ENCODE measurements around the gene SPINT2. TPM values are rescaled to one million over a fixed set of nuclear protein-coding genes. Genes with fewer than 3 reads are reported as not detected.

The SPINT2 gene
- total and polyA plus RNA-seq, 4 donors, result 7.0 to 43.0 (median 10.7) TPM

DNA sequence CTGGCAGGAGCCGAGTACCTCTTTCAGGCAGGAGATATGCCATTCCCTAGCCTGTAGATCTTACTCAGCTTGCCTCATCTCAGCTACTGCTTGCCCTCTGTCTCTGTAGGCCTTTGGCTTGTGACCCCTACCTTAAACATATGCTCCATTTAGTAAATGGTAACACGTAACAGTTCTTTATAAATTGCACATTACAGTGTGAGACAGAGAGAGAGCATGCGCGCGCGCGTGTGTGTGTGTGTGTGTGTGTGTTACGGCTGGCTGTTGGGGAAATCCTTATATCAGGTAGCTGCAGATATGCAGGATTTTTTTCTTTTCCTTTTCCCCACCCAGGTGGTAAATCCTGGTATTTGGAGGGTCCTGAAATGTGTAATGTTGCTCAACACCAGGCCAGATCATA lies 4.2 kb downstream of the SPINT2 start (continued):
- TF ChIP-seq FOXA2 (IDR thresholded peaks at IDR 0.05), result no peak
- TF ChIP-seq MAX (IDR thresholded peaks at IDR 0.05), result no peak
- no peak for TF ChIP-seq EGR1 (IDR thresholded peaks at IDR 0.05; ENCODE audit: low read depth in 2 of 2)
- no peak for TF ChIP-seq HNF4A (conservative IDR thresholded peaks at IDR 0.05)
- TF ChIP-seq YY1 (IDR thresholded peaks at IDR 0.05), result no peak
- TF ChIP-seq HNF4G (IDR thresholded peaks at IDR 0.05), result no peak
- no peak for TF ChIP-seq SP1 (IDR thresholded peaks at IDR 0.05)

DNA sequence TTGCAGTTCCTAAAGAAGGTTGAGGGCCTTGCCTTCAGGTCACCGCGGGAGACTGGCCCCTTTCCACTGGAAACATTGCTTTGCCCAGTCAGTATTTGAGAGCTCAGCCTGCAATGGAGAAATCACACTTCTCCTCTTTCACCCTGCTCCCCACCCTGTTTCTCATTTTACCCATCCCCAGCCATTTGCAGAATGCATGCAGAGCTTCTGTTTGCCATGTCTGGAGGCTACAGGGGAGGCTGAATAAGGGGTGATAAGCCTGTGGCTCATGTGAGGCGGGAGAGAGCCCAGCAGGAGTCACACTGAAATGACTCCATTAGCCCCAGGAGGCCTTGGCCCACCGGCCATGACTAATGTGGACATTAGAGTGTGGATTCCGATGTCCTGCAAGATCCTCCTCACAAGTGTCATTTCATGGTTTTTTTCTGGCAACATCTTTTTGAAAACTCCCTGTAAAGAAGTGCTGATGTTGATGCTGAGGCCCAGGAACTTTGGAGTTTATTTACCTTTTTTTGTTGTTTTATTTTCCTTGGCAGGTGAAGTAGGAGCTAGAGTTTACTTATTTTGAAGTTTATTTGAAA lies 6.3 kb downstream of the SPINT2 start:
- no peak overlapping the region for H3K4me3 ChIP-seq (ENCODE audit: low read depth in 1 of 3, low read length in 3 of 3)
- H3K9me3 ChIP-seq (ENCODE audit: control insufficient read depth in 4 of 4, low read length in 3 of 4), result no peaks in the 10 kb centered on the region
- H3K27ac ChIP-seq (ENCODE audit: low read depth in 1 of 2, low read length in 2 of 2), result no peak overlapping the region
- H3K9ac ChIP-seq (ENCODE audit: low read depth in 1 of 2, low read length in 2 of 2), result no peak overlapping the region
- H3K4me1 ChIP-seq (ENCODE audit: control insufficient read depth in 4 of 4, insufficient read depth in 4 of 4, low read length in 3 of 4), result peaks cover 0 to 4% (median 1%) of the 10 kb centered on the region in 4 donors
- WGBS, result 89% methylated on average over 5 of the region's 5 CpGs
- DNase-seq (ENCODE audit: low spot score), result no peak
- no peaks in the 10 kb centered on the region for H3K36me3 ChIP-seq (ENCODE audit: control insufficient read depth in 4 of 4, insufficient read depth in 3 of 4, low read depth in 1 of 4, low read length in 3 of 4)
- no peaks in the 10 kb centered on the region for H3K27me3 ChIP-seq (ENCODE audit: control insufficient read depth in 4 of 4, insufficient read depth in 4 of 4, low read length in 3 of 4)
- TF ChIP-seq HNF4A (conservative IDR thresholded peaks at IDR 0.05), result no peak
- TF ChIP-seq NR2F2 (IDR thresholded peaks at IDR 0.05), result no peak
- TF ChIP-seq TAF1 (conservative IDR thresholded peaks at IDR 0.05), result no peak
- TF ChIP-seq, protein P1, sequence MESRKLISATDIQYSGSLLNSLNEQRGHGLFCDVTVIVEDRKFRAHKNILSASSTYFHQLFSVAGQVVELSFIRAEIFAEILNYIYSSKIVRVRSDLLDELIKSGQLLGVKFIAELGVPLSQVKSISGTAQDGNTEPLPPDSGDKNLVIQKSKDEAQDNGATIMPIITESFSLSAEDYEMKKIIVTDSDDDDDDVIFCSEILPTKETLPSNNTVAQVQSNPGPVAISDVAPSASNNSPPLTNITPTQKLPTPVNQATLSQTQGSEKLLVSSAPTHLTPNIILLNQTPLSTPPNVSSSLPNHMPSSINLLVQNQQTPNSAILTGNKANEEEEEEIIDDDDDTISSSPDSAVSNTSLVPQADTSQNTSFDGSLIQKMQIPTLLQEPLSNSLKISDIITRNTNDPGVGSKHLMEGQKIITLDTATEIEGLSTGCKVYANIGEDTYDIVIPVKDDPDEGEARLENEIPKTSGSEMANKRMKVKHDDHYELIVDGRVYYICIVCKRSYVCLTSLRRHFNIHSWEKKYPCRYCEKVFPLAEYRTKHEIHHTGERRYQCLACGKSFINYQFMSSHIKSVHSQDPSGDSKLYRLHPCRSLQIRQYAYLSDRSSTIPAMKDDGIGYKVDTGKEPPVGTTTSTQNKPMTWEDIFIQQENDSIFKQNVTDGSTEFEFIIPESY (IDR thresholded peaks at IDR 0.05), result no peak
- TF ChIP-seq RXRA (IDR thresholded peaks at IDR 0.05), result no peak
- TF ChIP-seq HNF4G (IDR thresholded peaks at IDR 0.05), result no peak
- no peak for TF ChIP-seq REST (IDR thresholded peaks at IDR 0.05)
- no peak for TF ChIP-seq CTCF (IDR thresholded peaks at IDR 0.05; ENCODE audit: low read depth, low read length, missing input control)
- TF ChIP-seq FOXA1 (IDR thresholded peaks at IDR 0.05), result no peak
- no peak for TF ChIP-seq YY1 (IDR thresholded peaks at IDR 0.05)
